Activated T-cell treated with anti-CD3 and anti-CD28 coated beads for 1 hour (primary cell): Measurements from ENCODE around the gene PLA2G2F.
"Not testable (repeated sequence)": the region's sequence is repeated elsewhere in the genome, so short reads cannot be mapped to it uniquely, and the experiment has no call there.

Experiments
- DNase-seq: peaks from one replicate; pipeline ENCODE4 v3.0.0-alpha.2; 2020; ENCODE audit warnings: low read depth

PLA2G2F gene

DNA sequence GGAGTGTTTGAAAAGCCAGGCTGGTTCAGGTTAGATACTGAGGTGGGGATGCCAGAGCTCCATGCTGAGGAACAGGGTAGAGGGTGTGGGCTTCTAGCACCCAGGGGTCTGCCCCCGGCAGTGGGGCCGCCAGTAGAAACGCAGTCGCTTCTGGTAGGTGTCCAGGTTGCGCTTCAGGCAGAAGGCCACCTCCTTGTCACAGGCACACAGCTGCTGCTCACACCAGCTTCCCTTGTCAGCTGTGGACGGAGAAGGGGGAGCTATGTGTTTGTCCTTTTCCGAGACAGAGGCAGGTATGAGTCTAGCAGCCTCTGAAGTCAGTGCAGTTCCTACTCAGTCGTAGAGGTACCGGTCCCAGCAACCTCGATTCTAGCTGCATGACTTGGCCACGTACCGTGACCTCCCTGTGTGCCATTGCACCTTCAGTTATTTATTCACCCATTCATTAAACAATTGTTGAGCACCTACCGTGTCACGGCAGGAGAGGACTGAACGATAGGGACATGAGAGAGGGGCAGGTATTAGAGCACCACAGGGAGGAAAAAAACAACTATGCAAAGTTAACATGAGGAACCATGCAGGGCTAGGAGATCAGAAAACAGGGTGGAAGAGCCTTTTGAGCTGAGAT is 25.0 kb upstream of the PLA2G2F start:
- DNase-seq, result no peak

DNA sequence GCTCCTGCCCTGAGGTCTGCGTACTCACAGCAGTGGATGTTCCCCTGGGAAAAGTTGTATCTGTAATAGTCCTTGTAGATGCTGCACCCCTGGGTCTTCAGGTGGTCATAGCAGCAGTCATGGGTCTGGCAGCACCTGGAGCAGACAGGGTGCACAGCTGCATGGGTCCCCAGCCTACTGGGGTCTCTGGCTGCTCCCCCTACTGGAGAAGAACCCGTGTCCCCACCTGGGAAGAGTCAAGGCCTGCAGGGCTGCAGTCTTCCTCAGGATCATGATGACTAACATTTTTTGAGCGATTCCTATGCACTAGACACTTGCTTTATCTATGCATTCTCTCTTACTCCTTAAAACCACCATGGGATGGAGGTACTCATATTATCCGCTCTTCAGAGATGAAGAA is 23.6 kb upstream of the PLA2G2F start:
- DNase-seq, result no peak

- DNase-seq, result no peak
Observed at GRCh38 chr1:20115916-20116315, 23.2 kb upstream of the PLA2G2F start.

DNA sequence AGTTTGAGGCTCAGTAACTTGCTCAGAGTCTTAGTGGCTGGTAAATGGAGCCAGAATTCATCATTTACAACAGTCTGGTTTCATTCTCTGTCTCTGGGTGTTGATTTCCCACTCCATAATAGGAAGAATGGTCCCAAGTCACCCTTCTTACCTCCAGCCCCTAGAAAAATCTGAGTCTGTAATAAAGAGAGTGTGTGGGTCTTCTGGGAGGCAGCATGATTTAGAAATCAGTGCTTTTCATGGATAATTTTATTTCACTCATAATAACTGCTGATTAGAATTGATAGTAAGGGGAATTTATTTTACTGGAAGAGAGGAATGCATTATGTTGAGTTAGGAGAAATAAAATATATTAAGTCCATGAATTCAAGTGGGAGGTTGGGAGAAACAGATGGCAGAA is 21.9 kb upstream of the PLA2G2F start:
- no peak for DNase-seq

GRCh38 chr1:20119347-20119746 is 19.8 kb upstream of the PLA2G2F start, which contains the start of gene PLA2G2D:
PLA2G2D (minus strand) TSS chr1:20119536; CDS start chr1:20119498, 38 bp downstream.
- DNase-seq, result no peak

DNA sequence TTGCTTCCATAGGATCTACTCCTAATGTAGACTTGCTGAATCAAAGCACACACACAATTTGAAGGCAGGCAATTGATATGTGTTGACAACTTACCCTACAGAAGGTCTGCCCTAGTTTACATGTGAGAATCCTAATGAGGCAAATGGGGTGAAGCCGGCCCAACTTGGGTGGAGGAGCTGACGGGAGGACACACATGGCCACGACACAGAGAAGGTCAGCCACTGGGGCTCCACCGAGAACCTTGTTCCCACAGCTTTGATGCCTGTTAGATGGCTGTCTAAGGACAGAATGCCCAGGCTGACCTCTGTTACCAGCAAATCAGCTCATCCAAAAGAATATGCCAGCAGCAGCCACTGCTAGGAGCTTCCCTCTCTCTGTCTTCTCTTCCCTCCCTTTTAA is 18.3 kb upstream of the PLA2G2F start:
- DNase-seq, result no peak

DNA sequence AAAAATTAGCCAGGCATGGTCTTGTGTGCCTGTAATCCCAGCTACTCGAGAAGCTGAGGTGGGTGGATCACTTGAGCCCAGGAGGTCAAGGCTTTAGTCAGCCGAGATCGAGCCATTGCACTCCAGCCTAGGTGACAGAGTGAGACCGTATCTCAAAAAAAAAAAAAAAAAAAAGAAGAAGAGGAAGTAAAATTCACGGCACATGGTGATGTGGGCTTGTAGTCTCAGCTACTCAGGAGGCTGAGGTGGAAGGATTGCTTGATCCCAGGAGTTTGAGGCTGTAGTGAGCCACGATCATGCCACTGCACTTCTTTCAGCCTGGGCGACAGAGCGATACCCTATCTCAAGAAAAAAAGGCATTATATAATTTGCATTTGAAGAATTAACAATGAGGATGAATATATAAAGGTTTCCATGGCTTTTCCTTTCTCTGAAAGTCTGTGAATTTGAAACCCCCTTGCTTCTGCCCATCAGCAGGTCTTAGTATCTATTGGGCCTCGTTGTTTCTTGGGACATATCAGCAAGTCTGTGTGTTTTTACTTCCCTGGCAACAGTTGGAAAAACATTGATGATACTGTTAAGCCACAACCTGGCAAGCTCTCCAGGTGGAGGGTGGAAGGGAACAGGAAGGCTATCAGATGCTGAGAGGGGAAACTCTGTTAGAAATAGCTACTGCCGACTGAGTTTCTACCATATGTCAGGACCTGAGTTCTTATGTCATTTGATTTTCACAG is 15.2 kb upstream of the PLA2G2F start:
- no peak for DNase-seq

GRCh38 chr1:20124456-20125057 is 14.6 kb upstream of the PLA2G2F start:
- DNase-seq, result no peak

- no peak for DNase-seq
Observed at GRCh38 chr1:20125100-20125499, 14.0 kb upstream of the PLA2G2F start.

GRCh38 chr1:20126041-20126805 is 12.9 kb upstream of the PLA2G2F start:
- DNase-seq, result no peak

- DNase-seq, result no peak
Observed at GRCh38 chr1:20126806-20127440, 12.2 kb upstream of the PLA2G2F start.

DNA sequence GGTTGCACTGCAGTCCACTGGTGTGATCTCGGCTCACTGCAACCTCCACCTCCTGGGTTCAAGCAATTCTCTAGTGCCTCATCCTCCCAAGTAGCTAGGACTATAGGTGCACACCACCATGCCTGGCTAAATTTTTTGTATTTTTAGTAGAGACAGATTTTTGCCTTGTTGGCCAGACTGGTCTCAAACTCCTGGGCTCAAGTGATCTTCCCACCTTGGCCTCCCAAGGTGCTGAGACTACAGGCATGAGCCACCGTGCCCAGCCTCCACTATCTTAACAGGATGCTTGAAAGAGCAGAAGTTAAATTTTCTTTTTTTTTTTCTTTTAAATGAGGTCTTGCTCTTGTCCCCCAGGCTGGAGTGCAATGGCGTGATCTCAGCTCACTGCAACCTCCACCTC is 8.6 kb upstream of the PLA2G2F start:
- not testable (repeated sequence) for DNase-seq

DNA sequence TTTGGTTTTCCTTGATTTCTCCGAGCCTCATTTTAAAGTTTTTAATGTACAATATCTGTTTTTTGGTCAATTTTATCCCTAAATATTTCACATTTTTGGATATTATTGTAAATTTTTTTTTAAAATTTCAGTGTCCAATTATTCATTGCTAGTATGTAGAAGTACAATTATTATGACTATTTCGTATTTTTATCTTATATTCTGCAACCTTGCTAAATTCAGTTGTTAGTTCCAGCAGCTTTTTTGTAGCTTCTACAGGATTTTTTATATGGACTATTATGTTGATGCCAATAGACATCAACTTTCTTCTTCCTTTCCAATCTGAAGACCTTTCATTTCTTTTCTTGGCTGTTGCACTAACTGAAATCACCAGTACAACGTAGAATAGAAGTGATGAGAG is 4.1 kb upstream of the PLA2G2F start:
- DNase-seq, result no peak

GRCh38 chr1:20136249-20136648 is 2.9 kb upstream of the PLA2G2F start:
- DNase-seq, result no peak

DNA sequence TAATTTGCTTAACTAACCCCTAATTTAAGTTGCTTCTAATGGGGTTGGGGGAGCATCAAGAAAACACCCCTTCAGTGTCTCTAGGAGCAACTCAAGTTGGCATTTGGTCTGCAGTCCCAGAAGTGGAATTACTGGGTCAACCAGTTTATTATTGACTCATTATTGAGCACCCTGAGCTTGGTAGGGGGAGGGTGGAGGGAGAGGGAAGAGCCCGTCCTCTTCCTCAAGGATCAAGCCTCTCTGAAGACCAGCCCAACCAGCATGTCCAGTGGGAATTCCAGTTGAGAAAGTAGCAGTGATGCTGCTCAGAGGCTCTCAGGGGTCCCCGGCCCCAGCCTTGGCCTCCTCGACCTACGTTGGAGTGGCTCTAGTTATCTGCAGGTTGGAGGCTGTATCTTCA is 2.1 kb upstream of the PLA2G2F start:
- no peak for DNase-seq

DNA sequence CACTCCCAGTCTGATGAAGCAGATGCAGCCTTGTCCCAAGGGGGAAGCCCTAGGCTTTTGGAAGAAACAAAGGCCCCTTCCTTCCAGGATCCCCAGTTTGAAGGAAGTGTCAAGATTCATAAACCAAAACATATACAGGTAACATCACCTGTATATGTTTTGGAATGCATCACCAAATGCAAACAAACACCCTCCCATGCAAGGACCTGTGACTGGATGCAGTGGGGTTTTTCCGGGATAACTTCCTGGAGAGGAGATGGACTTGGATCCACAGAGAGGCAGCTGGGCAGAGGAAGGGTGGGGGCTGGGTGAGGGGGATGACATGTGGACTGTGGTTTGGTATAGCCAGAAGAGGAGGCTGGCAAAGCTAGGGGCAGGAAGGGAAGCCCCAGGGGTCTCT is 1.5 kb upstream of the PLA2G2F start:
- DNase-seq, result no peak

DNA sequence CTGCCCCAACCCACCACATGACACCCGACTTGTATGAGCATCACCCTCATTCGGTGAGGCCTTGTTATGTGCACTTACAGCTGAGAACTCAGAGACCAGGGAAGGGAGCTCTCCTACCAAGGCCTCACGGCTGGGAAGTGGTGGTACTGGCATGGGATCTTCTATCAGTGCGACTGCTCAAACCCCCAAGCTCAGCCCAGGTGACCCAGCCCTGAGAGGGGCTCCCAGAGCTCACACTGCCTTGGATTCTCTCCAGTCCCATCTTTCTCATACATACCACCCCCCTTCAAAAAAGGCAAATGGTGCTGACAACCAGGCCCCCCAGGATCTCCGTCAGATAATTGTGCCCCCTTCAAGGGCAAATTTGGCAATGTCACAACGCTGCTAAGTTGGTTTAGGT is 777 bp upstream of the PLA2G2F start:
- no peak for DNase-seq

DNA sequence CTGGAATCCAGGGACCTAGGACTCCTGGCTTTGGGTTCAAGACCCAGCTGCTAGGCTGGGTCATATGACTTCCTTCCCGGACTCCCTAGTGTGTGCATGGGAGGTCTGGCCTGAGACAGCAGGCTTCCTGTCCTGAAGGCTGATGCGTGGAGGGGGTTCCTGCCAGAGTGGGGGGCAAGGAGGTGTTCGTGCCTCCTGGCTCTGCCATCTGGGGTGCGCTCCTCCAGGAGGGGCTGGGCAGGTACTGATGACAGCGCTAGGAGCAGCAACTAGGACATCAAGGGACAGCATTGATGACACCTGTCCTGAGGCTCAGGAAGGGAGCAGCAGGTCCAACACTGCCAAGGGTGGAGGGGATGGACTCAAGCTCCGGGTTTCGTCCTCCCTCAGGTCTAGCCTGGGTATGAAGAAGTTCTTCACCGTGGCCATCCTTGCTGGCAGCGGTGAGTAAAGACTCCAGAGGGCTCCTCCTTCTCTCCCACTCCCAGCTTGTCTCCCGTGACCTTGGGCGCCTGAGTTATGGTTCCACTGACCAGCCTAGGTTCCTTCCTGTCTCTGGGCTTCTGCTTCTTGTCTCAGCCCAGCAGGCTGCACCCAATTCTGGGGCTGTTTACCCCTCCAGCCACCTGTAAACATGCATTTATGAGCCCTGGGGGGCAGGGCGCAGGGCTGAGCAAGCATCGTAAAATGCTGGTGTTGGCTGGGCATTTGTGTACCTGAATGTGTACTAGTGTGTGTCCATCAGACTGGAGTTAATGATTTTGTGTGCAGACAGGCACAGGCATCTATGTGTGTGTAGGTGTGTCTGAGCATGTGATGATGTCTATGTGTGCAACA is 871 bp downstream of the PLA2G2F start:
- no peak for DNase-seq

DNA sequence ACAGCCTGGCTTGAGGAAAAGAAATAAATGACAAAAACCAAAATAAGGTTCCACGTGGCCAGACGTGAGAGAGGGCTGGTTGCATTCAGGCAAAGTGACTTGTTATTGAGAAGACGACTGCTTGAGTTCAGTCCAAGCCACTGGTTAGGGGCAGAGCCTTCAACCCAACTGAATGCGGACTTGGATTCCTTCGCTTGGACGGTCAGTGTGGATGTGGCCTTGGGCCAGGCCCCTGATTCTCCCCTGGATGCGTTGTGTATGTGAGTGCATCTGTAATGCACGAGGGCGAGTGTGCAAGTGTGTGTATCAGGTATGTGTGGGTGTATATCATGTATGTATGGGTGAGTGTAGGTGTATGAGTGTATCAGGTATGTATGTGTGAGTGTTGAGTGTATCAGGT is 1.9 kb downstream of the PLA2G2F start:
- no peak for DNase-seq

DNA sequence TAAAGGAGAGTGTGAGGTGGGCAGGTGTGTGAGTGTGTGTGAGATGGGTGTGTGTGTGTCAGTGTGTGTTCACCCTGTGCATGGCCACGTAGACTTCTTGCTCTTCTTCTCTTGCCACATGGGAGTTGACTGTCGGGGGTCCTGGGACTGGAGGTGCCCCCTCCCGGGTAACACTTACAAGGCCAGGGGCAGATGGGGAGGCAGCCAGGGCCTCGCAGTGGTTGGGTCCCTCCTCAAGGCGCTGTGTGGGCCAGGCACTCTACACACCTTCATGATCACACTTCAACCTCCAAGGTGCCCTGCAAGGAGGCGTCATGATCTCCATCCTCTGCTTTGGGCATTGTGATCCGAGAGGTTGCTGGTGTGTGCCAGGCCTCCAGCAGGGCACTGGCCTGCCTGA is 2.3 kb downstream of the PLA2G2F start:
- DNase-seq, result no peak

DNA sequence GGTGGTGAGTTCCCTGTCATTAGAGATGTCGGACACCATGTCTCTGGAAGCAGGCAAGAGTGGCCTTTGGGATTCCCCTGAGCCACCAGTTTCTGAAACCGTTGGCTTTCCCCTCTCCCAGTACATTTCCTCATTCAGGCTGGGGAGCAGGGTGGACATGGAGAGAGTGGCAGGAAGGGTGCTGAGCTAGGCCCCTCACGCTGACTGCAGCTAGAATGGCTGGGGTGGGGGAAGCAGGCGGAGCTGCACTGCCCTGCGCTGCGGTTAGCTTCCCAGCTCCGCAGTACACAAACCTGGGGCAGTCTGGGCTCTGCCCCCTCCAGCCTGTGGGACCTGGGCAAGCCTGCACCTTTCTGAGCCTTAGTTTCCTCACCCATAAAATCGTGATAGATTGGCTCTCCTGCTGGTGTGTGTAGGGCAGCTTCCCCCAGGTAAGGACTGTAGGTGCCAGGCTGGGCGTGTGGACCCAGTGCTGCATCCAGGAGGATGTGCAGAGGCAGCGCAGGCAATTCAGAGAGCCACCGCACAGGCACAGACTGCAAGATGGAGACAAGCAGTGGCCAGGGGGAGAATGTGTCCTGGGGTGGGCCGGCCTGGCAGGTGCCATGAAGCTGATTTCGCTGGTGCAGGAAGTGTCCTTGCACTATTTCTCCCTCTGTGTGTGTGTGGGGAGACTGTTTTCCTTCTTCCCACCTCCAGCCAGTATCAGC is 3.0 kb downstream of the PLA2G2F start:
- no peak for DNase-seq
